Midbrain (tissue), 1 donor: Measurements from ENCODE around the gene SIAH1.
"Not testable (repeated sequence)": the region's sequence is repeated elsewhere in the genome, so short reads cannot be mapped to it uniquely, and the experiment has no call there.

Experiments used
- DNase-seq: peaks from one replicate; lab custom pipeline; 2025; lab: John Stamatoyannopoulos, UW

The SIAH1 gene

DNA sequence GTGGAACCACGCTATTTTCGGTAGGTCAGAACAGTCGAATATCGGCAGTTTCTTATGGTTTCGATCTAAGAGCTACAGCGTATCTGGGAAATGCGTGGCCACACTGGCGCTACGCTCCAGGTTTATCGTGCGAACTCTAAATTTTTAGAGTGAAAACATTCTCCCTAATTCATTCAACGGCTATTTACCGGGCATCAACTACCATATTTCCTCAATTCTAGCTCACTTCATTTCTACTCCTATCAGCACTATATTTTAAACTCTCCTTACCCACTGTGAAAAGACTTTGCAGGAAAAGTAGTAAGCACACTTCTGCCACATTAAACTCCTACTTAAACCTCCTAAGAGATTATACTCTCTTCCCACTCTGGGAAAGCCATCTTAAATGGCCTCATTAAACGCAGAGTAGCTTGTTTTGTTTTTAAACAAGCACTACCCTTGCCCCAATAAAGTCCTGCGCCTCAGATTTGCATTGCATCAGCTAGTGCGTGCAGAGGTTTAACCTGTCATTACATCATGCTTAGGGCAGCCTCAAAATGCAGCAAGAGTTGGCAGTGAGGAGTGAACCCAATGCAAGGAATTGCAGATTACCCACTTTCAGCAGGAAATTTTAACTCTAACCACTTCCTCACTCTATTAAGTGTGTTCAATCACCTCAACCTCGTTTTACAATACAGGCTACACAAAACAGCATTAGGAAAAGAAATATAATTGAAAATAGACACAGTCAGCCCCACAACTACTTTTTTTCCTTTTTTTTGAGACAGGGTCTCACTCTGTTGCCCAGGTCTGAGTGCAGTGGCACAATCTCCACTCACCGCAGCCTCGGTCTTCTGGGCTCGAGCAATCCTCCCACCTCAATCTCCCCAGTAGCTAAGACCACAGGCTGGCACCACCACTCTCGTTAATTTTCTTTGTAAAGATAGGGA lies 18.8 kb downstream of the SIAH1 start:
- peak; percentile 72 for DNase-seq

DNA sequence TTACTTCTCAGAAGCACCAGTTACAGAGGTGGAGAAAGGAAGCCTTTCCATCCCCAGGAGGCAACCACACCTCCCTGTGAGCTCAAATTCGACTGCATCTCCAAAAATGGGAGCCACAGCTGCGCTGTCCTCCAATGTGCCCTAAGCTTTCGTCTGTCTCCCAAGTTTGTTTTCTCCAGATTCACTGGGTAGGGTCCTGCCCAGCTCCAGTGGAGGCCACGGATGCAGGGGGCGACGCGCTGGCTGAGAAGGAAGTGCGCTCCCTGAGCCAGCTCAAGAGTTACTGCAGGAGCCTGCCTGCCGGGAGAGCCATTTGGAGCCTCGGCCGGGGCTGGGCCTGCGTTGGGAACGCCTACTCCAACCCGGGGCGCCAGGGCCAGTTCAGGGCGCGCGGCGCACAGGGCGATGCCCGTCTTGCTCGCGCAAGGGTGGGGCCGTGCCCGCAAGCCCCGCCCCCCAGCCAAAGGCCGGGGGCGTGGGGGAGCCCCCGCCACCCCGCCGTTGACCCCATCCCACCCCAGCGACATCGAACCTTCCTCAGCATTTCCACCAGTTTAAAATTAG lies 19.5 kb downstream of the SIAH1 start:
- DNase-seq, result peak; percentile 86

DNA sequence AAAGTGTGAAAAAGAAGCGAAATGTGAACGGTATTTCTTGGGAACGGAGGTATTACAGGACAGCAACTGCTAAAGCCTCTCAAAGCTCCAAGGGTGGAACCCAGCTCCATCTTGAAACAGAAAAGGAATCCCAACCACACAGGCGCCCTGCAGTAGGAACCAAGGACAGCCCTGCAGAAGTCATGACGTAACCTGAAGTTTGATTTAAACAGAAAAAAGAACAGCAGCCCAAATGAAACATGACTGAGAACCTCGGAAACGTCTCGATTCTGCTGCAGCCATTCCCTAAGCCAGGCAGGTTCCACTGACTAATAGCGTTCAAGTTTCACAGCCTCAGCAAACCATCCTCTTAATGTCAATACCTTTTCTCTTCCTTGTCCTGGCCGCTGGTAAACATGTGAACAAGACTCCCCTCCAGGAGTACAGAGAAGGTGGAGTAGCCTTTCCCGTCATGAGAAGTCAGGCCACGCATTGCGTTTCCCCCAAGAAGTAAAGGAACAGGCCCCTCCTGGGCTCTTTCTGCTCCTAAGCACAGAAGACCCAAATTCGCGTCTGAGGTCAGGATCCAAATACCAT lies 20.1 kb downstream of the SIAH1 start:
- no peak for DNase-seq

DNA sequence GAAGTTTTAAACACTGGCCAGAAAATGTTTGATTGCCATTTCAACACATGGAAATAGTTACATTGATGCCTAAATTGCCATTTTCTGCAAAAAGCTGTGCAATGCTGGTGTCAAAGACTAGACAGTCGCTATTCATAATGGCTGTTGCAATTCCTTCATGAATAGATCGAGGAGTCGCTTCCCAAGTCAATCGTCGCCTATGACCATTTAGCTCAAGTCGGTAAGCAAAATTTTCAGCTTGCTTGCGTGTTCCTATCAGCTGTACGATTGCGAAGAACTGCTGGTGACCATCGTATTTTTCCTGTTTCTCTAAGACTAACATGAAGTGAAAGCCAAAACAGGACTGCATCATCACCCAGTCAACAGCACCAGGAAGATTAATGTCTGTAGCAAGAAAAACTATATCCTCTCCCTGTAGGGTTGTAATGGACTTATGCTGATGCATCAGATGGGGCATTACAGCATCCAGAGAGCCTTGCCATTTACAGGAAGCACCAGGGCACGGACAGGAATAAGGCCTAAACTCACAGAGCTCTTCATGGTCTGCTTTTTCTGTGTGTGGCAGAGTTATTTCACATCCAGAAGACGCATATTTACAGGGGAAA lies 23.6 kb downstream of the SIAH1 start:
- no peak for DNase-seq

DNA sequence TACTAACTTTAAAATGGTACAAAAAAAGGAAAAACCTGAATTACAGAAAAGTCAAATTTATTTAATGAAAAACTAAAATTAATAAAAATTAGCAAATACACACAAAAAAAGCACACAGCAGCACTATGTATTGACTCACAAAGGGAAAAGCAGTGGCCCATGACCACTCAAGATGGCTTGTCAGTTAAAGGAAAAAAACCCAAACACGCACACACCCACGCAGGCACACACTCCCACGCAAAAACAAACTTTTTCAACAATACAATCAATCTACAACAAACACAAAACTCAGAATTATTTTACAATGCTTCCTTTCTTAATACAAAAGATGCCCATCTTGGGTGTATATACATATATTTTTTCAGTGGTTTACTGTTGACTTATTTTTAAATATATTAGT lies 24.2 kb downstream of the SIAH1 start:
- DNase-seq, result no peak

GRCh38 chr16:48359983-48360382 lies 25.2 kb downstream of the SIAH1 start:
- no peak for DNase-seq

GRCh38 chr16:48358419-48358818 lies 26.8 kb downstream of the SIAH1 start:
- no peak for DNase-seq

DNA sequence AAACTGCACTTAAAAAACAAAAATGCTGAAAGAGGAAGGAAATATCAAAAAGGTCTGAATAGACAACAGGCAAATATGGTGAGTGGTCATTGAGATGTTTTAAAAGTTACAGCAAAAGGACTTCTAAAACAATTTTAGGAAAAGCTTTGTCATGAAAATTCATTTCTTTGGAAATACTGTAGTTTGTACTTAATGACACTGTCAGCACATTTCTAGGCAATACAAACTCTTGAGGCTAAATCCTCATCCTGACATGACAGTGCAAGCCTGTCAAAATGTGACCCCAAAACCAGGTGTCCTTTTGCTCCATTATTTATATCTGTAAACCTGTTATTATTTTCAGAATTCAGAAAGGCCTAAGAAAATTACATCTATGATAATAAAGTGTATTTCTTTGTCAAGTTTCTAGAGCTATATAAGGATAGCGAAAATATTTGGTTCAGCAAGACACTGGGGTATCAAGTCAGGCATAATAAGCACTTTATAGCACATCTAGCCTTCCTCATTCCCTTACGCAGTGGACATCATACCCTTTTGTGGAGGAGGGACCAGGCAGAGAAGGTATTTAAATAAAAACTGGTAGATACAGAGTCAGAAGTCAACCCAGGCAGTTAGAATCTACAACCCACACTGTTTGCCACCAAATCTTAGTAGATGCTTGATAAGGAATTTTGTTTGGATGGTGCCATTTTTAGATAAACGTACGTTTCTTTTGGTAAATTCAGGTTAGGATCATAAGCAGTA lies 28.4 kb downstream of the SIAH1 start:
- DNase-seq, result no peak

GRCh38 chr16:48354877-48355855 lies 30.0 kb downstream of the SIAH1 start:
- no peak for DNase-seq

- DNase-seq, result not testable (repeated sequence)
Observed at GRCh38 chr16:48354385-48354784, 30.8 kb downstream of the SIAH1 start.

GRCh38 chr16:48353565-48354163 lies 31.5 kb downstream of the SIAH1 start:
- peak; percentile 56 for DNase-seq

DNA sequence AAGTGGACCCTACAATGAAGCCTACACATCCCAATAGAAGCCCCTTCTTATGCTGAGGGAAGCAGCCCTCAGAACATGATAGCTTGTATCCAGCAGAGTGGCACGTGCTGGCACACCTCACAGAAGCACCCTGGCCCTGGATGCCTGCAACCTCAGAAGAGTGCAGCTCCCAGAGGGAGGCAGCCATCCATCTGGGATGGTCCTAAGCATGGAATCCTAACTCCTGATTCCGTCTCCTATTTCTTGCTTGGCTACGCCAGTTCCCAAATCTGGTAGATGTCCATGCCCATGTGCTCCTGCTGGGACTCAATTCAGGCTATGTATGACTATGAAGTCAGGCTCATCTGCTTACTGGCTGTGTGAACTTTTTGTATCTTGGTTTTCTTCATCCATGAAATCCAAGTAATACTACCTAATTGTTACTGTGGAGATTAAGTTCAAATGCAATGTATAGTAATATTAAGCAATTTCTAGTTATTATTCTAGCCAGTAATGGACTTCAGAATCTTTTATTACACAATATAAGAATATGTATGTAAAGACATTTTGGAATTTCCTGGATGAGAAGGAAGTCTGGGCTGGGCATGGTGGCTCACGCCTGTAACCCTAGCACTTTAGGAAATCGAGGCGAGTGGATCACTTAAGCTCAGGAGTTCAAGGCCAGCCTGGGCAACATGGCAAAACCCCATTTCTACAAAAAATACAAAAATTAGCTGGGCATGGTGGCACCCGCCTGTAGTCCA lies 32.4 kb downstream of the SIAH1 start:
- DNase-seq, result no peak

DNA sequence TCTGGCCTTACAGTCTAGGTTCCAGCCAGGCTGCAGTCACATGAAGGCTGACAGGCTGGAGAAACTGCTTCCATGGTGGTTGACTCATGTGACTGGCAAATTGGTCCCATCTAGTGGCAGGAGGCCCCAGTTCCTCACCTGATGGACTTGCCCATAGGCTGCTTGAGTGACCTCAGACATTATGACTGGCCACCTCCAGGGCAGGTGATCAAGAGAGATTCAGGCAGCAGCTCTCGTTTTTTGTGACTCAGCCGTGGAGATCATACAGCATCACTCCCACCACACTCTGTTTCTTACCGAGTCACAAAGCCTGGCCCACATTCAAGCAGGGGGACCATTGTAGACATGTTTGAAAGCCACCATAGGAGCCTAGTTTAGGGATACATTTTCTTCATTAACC lies 34.5 kb downstream of the SIAH1 start:
- DNase-seq, result no peak

- DNase-seq, result no peak
Observed at GRCh38 chr16:48347980-48348379, 37.2 kb downstream of the SIAH1 start.

DNA sequence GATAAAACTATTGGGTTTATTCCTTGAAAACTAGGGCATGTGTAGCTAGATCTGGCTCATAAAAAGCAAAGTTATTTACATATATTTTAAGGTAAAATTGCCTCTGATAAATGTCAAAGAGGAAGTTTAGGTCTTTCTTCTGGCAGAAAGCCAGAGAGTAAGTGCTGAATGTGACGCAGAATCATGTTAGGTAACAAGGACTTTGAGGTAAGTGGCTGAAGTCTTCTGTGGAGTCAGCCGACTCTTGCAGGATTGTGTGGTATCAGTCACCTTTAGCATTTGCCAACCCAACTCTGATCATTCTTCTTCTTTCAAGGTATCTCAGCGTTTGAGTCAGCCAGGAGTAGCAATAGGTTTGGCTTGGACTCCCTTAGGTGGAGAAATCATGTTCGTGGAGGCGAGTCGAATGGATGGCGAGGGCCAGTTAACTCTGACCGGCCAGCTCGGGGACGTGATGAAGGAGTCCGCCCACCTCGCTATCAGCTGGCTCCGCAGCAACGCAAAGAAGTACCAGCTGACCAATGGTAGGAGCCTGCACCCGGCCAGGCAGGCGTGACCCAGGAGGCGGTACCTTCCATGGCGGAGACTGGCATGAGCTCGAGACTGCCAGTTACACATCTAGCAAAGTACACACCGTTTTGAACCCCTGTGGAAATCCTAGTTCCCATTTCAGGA lies 37.9 kb downstream of the SIAH1 start:
- DNase-seq, result no peak

- DNase-seq, result no peak
Observed at GRCh38 chr16:48342591-48342990, 42.6 kb downstream of the SIAH1 start.

DNA sequence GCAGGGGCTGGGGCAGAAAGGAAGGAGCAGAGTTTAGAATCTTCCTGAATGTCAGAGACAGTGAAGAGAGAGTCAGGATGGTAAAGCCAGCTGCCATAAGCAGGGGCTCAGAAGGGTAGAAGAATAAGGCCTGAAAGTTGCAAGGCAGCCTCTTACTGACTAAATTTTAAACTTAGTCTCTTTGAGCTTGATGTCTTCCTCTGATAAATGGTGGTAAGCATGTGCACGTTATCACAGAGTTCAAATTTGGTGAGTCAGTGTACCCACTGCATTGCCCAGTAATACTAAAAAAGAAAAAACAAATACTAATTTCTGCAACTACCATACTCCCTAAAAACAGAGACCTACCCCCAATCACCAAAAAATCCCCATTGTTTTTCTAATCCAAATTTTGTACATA lies 45.2 kb downstream of the SIAH1 start:
- DNase-seq, result no peak

- DNase-seq, result no peak
Observed at GRCh38 chr16:48335961-48336360, 49.3 kb downstream of the SIAH1 start.

- no peak for DNase-seq
Observed at GRCh38 chr16:48334325-48334724, 50.9 kb downstream of the SIAH1 start.
